Glomerular visceral epithelial cell (primary cell): ENCODE measurements around the gene CCR3.

ENCODE experiments used
- DNase-seq: peaks from one replicate; pipeline ENCODE4 v3.0.0-alpha.2; 2016; ENCODE audit errors: extremely low spot score

The CCR3 gene

GRCh38 chr3:46221391-46221790 is 20.9 kb upstream of the CCR3 start:
- DNase-seq, result no peak

- no peak for DNase-seq
Observed at GRCh38 chr3:46221938-46222337, 20.3 kb upstream of the CCR3 start.

- DNase-seq, result no peak
Observed at GRCh38 chr3:46222435-46223161, 19.7 kb upstream of the CCR3 start.

- DNase-seq, result no peak
Observed at GRCh38 chr3:46228260-46229242, 13.7 kb upstream of the CCR3 start.

- no peak for DNase-seq
Observed at GRCh38 chr3:46231323-46231722, 10.9 kb upstream of the CCR3 start.

DNA sequence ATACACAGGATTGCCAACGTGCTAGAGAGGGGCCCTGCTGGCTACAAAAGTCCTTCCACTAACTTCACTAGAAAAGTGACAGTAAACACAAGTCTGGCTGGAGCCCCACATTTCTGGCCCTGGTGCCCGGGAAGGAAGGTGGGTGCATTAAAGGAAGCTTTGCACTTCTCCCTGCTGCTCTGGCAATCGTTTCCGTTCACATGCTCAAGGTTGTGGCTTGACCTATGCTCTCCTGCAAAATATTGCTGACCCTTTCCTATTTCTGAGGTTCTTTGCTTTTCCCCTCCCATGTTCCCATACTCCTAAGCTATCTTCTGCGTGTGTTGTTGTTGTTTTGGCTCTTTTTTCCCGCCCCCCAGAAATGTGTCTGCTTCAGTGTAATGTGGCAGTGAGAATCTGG is 9.1 kb upstream of the CCR3 start:
- DNase-seq, result no peak

DNA sequence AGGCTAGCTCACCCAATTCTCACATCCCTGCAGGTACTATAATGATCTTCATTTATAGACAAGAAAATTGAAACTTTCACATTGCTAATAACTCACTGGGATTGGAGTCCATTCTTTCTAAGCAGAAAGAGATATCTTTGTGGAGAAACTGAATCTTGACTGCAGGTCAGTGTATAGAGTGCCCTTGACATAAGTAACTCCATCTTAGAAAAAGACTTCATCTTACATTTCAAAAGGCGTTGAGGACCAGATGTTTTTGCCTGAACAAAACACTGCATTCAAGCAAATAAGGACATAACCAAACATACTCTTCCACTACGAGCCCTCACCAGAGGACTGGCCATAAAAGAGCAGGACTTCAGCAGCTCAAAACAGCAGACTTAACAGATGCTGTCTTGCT is 6.8 kb upstream of the CCR3 start:
- no peak for DNase-seq

DNA sequence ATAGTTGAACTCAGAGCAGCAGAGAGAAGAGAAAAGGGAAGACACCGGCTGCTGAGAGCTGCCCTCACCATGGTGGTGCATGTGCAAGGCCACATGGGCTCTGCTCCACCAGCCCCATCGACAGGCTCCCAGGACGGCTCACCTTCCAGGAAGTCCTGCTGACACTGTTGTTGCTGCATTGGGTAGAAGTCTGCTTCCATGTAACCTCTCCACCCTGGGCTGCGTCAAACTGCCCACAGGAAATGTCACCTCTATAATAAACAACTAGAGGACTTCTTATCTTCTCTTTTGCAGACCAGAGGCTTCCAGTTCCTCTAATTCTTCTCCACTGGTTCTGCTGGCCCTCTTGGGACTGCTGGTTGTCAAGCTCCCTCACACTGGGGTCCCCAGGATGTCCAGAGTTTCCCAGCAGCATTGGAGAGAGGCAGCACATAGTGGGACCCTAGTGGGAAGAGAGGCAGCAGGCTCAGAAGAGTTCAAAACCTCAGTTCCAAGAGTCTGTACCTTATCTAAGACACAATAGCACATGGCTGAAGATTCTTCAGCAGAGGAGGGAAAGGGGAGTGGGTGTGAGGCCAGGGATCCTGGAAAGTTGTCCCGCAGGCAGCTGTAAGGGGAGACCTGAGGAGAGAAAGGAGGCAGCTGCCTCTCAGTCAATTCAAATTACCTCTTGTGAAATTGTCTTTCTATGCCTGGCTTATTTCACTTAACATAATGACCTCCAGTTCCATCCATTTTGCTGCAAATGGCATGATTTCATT is 5.8 kb upstream of the CCR3 start:
- no peak for DNase-seq

- no peak for DNase-seq
Observed at GRCh38 chr3:46238386-46238785, 3.9 kb upstream of the CCR3 start.

DNA sequence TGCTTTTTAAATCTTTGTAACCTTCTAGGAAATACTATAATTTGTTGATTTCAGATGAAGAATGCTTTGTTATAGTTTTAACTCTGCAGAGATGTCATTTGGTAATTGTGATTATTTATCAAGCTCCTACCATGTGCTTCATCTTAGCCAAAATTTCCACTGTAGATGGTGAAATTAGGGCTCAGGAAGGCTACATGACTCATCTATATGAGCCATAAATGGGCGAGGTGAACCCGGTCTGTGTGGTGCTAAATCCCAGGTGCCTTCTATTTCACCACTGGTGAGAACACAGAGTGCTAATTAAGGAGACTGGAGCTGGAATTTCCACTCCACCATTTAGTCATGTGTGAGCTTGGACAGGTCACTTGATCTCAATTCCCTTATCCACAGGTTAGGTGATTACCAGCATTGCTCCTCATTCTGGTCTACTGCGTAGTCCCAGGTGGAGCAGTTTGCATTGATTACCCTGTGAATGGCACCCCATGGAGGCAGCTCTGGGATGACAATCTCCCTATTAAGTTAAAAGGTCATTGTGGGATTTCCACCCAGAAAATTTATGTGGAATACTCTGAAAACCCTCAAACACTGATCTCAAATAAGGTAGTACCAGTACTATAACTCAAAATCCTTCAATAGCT is 2.8 kb upstream of the CCR3 start:
- DNase-seq, result no peak

- no peak for DNase-seq
Observed at GRCh38 chr3:46239952-46240351, 2.3 kb upstream of the CCR3 start.

DNA sequence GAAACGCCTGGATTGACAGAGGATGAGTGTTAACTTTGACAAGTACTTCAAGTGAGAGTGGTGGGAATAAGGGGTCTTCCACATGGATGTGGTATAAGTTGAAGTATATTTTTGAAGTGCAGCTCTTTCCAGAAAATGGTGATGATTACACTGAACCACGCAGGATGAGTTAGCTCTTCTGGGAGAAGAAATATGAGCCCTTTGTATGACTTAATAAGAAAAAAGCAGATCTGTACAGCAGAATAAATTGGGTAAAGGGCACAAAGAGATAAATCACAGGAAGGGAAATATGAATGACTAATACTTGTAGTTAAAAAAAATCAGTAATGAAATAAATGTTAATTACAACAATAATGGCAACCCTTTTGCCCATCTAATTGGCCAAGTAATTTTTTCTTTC is 1.3 kb downstream of the CCR3 start:
- DNase-seq, result no peak

DNA sequence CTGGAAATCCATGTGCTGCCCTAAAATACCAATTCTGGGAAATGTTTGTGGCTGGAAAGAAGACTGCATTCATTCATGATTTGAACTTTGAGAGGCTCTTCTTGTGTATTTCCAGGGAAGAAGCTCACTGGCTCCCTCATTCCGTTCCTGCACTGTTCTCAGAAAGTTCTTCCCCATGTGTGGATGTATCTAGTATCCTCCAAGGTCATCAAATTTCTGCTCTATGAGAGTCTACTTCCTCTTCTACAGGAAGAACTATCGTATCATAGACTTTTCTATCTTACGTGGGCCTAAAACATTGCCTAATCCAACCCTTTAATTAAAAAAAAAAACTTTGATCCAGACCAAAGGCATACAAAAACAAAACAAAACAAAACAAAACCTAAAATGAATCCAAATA is 2.9 kb downstream of the CCR3 start:
- DNase-seq, result no peak

- DNase-seq, result no peak
Observed at GRCh38 chr3:46252980-46253379, 10.7 kb downstream of the CCR3 start.

GRCh38 chr3:46258525-46258924 is 16.3 kb downstream of the CCR3 start:
- no peak for DNase-seq

GRCh38 chr3:46261926-46262594 is 19.8 kb downstream of the CCR3 start:
- DNase-seq, result no peak

DNA sequence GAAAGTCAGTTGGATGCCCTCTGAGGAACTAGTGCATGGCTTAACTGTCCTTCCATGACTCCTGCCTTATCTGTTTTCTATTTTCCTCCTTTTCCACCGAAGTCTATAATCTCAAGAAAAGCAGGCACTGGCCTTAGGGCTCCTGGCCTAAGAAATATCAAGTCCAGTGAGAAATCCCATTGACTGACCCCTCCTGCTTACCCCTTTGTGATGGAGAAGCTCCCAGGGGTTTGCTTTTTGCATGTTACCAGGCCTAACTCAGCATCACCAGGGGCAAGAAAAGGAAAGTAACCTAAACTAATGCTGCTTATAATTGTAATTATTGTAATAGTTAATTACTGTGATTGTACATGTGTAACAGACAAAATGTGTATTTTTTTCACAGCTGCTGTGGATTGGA is 21.7 kb downstream of the CCR3 start:
- DNase-seq, result no peak

GRCh38 chr3:46266598-46266997 is 24.3 kb downstream of the CCR3 start:
- DNase-seq, result no peak

- no peak for DNase-seq
Observed at GRCh38 chr3:46269556-46269955, 27.3 kb downstream of the CCR3 start.

DNA sequence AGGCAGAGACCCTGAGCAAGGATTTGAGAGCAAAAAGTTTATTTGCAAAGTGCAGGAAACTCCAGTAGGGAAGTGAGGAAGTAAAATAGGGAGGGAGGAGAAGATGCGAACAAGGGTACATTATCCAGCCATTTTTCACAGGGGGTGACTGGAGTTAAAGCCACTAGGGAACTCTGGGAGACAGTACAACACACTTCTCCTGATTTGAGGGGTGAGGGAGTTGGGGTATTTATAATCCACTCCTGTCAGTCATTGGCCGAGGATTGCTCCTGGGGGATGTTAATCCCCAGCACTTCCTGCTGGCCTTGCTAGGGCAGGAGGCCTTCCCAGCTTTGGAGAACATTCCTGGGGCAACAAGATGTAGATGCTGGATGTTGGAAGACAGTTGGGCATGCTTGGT is 28.2 kb downstream of the CCR3 start:
- no peak for DNase-seq

DNA sequence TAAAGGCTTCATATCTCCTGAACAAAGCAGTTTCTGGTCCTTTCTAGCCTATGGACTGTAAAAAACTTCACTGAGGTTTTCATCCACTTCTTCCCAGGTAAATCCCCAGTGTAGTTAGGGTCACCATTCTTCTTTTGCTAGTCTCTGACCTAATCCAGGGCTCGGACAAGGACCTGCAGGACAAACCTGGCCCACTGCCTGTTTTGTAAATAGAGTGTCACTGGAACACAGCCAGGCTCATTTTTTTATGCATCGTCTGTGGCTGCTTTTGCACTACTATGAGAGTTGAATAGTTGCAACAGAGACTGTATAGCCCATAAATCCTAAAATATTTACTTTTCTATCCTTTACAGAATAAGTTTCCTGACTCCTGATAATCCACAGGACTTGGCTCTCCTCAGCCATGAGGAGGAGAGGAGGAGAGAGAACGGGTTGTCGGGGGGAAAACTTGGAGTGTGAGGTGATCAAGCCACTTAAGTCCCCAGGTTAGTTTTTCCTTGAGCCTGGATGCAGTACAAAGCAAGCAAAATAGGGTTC is 29.0 kb downstream of the CCR3 start:
- DNase-seq, result no peak
